GM19240 (cell line): ENCODE data around the gene MPND.
"Not testable (repeated sequence)": the region's sequence is repeated elsewhere in the genome, so short reads cannot be mapped to it uniquely, and the experiment has no call there.

ENCODE experiments used
- DNase-seq: peaks from one replicate; pipeline ENCODE4 v3.0.0; 2011; ENCODE audit warnings: low spot score; ENCODE audit not compliant: insufficient read length

Gene MPND

GRCh38 chr19:4319067-4319718, 24.2 kb upstream of the MPND start:
- DNase-seq = no peak

- no peak for DNase-seq
Measured at GRCh38 chr19:4320419-4320818, 22.9 kb upstream of the MPND start.

- DNase-seq = no peak
Measured at GRCh38 chr19:4322942-4323665, 20.3 kb upstream of the MPND start.

- no peak for DNase-seq
Measured at GRCh38 chr19:4323692-4324091, 19.7 kb upstream of the MPND start.

GRCh38 chr19:4324228-4324627, 19.1 kb upstream of the MPND start:
- no peak for DNase-seq

- no peak for DNase-seq
Measured at GRCh38 chr19:4326215-4326836, 17.0 kb upstream of the MPND start.

- no peak for DNase-seq
Measured at GRCh38 chr19:4326837-4327251, 16.5 kb upstream of the MPND start.

GRCh38 chr19:4327252-4327876, 16.0 kb upstream of the MPND start:
- no peak for DNase-seq

- DNase-seq = no peak
Measured at GRCh38 chr19:4327877-4328242, 15.5 kb upstream of the MPND start.

- peak; percentile 66 for DNase-seq
Measured at GRCh38 chr19:4328243-4328990, 14.9 kb upstream of the MPND start.

GRCh38 chr19:4328991-4329681, 14.2 kb upstream of the MPND start:
- DNase-seq = not testable (repeated sequence)

GRCh38 chr19:4329858-4330257, 13.5 kb upstream of the MPND start:
- DNase-seq = no peak

- no peak for DNase-seq
Measured at GRCh38 chr19:4334929-4335570, 8.3 kb upstream of the MPND start.

GRCh38 chr19:4337906-4338440, 5.4 kb upstream of the MPND start:
- DNase-seq = no peak

GRCh38 chr19:4338441-4339355, 4.7 kb upstream of the MPND start, which contains the start of gene STAP2:
Gene STAP2, minus strand, starts transcription at chr19:4338827. Its CDS starts 74 bp downstream, at chr19:4338753.
- DNase-seq = no peak

GRCh38 chr19:4342314-4342614, 1.1 kb upstream of the MPND start:
- DNase-seq = no peak

GRCh38 chr19:4342615-4343369, 570 bp upstream of the MPND start:
- peak; percentile 80 for DNase-seq

GRCh38 chr19:4345342-4346019, 2.1 kb downstream of the MPND start:
- DNase-seq = no peak
